ENCODE results near the gene TUBGCP2. TPM values are rescaled to one million over a fixed set of nuclear protein-coding genes. Genes with fewer than 3 reads are reported as not detected.

TUBGCP2 gene
- total and polyA plus RNA-seq, 2 of the 13 experiments (the other 11 are each of a cell fraction or from before 2014, with no cell fraction given): 21.3 to 34.5 TPM

DNA sequence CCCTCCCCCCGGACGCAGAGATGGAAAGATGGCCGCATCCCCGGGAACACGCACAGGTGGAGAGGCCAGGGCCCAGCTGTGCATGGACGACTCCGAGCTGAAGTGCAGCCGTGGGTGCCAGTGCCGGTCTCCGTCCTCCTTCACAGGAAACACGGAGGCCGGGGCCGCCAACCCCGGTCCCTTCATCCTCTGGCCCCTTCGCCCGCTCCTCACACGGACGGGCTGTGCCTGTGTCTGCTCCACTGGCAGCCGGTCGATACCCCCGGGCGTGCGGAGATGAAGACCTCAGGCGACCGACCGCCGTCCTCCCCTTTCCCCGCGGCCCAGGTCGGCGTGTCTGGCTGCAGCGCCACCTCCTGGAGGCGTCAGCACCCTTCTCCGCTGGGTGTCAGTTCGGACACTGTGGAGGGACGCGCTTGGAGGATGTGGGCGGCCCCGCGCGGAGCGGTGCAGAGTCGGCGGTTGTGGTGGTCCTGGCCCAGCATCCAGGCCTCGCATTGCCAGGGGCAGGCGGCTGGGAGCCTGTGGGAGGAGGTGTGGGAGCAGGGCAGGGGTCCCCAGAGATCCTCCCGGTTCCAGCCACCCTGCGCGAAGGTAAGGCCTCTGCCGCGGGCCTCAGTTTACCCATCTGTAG lies 9.9 kb upstream of the TUBGCP2 start (continued):
- TF ChIP-seq, protein P1, sequence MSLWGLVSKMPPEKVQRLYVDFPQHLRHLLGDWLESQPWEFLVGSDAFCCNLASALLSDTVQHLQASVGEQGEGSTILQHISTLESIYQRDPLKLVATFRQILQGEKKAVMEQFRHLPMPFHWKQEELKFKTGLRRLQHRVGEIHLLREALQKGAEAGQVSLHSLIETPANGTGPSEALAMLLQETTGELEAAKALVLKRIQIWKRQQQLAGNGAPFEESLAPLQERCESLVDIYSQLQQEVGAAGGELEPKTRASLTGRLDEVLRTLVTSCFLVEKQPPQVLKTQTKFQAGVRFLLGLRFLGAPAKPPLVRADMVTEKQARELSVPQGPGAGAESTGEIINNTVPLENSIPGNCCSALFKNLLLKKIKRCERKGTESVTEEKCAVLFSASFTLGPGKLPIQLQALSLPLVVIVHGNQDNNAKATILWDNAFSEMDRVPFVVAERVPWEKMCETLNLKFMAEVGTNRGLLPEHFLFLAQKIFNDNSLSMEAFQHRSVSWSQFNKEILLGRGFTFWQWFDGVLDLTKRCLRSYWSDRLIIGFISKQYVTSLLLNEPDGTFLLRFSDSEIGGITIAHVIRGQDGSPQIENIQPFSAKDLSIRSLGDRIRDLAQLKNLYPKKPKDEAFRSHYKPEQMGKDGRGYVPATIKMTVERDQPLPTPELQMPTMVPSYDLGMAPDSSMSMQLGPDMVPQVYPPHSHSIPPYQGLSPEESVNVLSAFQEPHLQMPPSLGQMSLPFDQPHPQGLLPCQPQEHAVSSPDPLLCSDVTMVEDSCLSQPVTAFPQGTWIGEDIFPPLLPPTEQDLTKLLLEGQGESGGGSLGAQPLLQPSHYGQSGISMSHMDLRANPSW (CRISPR knock-in tag; IDR thresholded peaks at IDR 0.05; ENCODE audit: borderline replicate concordance): no peak
- TF ChIP-seq FOSL2 (CRISPR knock-in tag; IDR thresholded peaks at IDR 0.05): 0 out of 2 replicates have a peak, but pooled peaks have one; percentile 20
- 0 out of 2 replicates have a peak, but pooled peaks have one; percentile 32 for TF ChIP-seq NFE2L1 (CRISPR knock-in tag; IDR thresholded peaks at IDR 0.05; ENCODE audit: borderline replicate concordance)
- TF ChIP-seq MXI1 (IDR thresholded peaks at IDR 0.05; ENCODE audit: borderline replicate concordance, low read depth, low read length): peak; percentile 56; the same call in 1 of the 3 replicates
- TF ChIP-seq KAT2B (IDR thresholded peaks at IDR 0.05; ENCODE audit: borderline replicate concordance, low read depth, low read length): no peak
- TF ChIP-seq, protein P2, sequence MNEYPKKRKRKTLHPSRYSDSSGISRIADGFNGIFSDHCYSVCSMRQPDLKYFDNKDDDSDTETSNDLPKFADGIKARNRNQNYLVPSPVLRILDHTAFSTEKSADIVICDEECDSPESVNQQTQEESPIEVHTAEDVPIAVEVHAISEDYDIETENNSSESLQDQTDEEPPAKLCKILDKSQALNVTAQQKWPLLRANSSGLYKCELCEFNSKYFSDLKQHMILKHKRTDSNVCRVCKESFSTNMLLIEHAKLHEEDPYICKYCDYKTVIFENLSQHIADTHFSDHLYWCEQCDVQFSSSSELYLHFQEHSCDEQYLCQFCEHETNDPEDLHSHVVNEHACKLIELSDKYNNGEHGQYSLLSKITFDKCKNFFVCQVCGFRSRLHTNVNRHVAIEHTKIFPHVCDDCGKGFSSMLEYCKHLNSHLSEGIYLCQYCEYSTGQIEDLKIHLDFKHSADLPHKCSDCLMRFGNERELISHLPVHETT (CRISPR knock-in tag; conservative IDR thresholded peaks at IDR 0.05): no peak
- peak; percentile 40; the same call in 1 of the 2 replicates for TF ChIP-seq MED1 (CRISPR knock-in tag; IDR thresholded peaks at IDR 0.05)
- peak; percentile 50 for TF ChIP-seq RBM39 (IDR thresholded peaks at IDR 0.05; ENCODE audit: low read depth, low read length, poor library complexity, severe bottlenecking)
- no peak for TF ChIP-seq ZBTB8A (CRISPR knock-in tag; IDR thresholded peaks at IDR 0.05; ENCODE audit: borderline replicate concordance, low read depth)
- TF ChIP-seq NFE2L2 (IDR thresholded peaks at IDR 0.05; ENCODE audit: low read length): no peak
- peak; percentile 48; the same call in 1 of the 2 replicates for TF ChIP-seq ZNF768 (CRISPR knock-in tag; IDR thresholded peaks at IDR 0.05)
- peak; percentile 50; the same call in 1 of the 2 replicates for TF ChIP-seq TBX2 (CRISPR knock-in tag; IDR thresholded peaks at IDR 0.05; ENCODE audit: borderline replicate concordance)
- no peak for TF ChIP-seq SSRP1 (CRISPR knock-in tag; IDR thresholded peaks at IDR 0.05)
- TF ChIP-seq ZNF441 (CRISPR knock-in tag; IDR thresholded peaks at IDR 0.05; ENCODE audit: borderline replicate concordance): peak; percentile 75; the same call in 1 of the 2 replicates
- peak; percentile 46 for TF ChIP-seq TAF1 (CRISPR knock-in tag; IDR thresholded peaks at IDR 0.05)
- TF ChIP-seq ESRRA (CRISPR knock-in tag; IDR thresholded peaks at IDR 0.05; ENCODE audit: low read depth): no peak
- peak; percentile 80 for TF ChIP-seq GABPB1 (CRISPR knock-in tag; IDR thresholded peaks at IDR 0.05)
- TF ChIP-seq CBX5 (CRISPR knock-in tag; IDR thresholded peaks at IDR 0.05; ENCODE audit: borderline replicate concordance): 0 out of 2 replicates have a peak, but pooled peaks have one; percentile 40
- TF ChIP-seq, protein P3, sequence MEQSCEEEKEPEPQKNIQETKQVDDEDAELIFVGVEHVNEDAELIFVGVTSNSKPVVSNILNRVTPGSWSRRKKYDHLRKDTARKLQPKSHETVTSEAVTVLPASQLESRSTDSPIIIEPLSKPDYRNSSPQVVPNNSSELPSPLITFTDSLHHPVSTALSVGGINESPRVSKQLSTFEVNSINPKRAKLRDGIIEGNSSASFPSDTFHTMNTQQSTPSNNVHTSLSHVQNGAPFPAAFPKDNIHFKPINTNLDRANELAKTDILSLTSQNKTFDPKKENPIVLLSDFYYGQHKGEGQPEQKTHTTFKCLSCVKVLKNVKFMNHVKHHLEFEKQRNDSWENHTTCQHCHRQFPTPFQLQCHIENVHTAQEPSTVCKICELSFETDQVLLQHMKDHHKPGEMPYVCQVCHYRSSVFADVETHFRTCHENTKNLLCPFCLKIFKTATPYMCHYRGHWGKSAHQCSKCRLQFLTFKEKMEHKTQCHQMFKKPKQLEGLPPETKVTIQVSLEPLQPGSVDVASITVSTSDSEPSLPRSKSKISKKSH (CRISPR knock-in tag; IDR thresholded peaks at IDR 0.05; ENCODE audit: borderline replicate concordance): peak; percentile 43
- TF ChIP-seq, protein P4, sequence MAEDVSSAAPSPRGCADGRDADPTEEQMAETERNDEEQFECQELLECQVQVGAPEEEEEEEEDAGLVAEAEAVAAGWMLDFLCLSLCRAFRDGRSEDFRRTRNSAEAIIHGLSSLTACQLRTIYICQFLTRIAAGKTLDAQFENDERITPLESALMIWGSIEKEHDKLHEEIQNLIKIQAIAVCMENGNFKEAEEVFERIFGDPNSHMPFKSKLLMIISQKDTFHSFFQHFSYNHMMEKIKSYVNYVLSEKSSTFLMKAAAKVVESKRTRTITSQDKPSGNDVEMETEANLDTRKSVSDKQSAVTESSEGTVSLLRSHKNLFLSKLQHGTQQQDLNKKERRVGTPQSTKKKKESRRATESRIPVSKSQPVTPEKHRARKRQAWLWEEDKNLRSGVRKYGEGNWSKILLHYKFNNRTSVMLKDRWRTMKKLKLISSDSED (CRISPR knock-in tag; IDR thresholded peaks at IDR 0.05): 0 out of 2 replicates have a peak, but pooled peaks have one; percentile 43
- TF ChIP-seq ZNF629 (CRISPR knock-in tag; conservative IDR thresholded peaks at IDR 0.05): no peak
- no peak for TF ChIP-seq ZNF343 (CRISPR knock-in tag; IDR thresholded peaks at IDR 0.05)
- no peak for TF ChIP-seq JUN (CRISPR knock-in tag; IDR thresholded peaks at IDR 0.05)
- TF ChIP-seq RBAK (CRISPR knock-in tag; IDR thresholded peaks at IDR 0.05): no peak
